ENCODE results near the gene MXI1.

Gene MXI1

DNA sequence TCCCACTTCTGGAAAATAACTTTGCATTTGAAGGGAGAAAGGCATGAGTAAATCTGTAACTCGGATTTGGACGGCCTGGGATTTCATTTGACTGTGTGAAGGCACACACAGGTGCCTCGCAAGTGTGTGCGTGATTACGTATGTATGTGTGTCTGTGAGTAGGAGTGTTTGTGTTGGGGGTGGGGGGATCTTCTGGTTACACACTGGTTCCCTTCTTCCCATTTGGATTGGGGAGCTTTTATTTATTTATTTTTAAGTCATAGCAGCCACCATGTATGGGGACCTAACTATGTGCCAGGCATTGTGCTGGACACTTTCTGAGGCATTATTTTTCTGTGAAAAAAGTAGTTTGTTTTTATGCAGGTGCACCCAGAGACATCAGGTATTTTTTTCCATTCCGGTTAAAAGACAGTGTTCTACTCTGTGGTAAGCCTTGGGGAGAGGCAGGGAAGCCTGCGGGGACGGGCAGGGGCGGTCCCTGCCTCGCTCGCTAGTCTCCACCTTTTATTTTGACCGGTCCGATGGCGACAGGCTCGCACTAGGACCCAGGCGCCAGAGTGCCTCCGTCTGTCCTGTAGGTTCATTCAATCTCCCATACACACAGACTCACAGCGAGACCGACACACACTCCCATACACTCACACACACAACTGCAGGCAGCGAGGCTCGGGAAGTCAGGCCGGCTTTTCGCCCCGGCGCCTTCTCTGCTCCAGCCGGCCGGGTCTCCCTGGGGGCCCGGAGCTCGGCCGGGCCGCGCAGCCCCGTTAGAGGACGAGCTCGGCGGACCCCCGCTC lies at the start of gene MXI1:
Gene MXI1, plus strand, starts transcription at position 595 of the 794 bp plus-strand sequence. CDS start 204 bp downstream, outside the sequence.
- in situ Hi-C loops (cut with HindIII; ENCODE audit: low sequenced_read_pairs): no loop called here

DNA sequence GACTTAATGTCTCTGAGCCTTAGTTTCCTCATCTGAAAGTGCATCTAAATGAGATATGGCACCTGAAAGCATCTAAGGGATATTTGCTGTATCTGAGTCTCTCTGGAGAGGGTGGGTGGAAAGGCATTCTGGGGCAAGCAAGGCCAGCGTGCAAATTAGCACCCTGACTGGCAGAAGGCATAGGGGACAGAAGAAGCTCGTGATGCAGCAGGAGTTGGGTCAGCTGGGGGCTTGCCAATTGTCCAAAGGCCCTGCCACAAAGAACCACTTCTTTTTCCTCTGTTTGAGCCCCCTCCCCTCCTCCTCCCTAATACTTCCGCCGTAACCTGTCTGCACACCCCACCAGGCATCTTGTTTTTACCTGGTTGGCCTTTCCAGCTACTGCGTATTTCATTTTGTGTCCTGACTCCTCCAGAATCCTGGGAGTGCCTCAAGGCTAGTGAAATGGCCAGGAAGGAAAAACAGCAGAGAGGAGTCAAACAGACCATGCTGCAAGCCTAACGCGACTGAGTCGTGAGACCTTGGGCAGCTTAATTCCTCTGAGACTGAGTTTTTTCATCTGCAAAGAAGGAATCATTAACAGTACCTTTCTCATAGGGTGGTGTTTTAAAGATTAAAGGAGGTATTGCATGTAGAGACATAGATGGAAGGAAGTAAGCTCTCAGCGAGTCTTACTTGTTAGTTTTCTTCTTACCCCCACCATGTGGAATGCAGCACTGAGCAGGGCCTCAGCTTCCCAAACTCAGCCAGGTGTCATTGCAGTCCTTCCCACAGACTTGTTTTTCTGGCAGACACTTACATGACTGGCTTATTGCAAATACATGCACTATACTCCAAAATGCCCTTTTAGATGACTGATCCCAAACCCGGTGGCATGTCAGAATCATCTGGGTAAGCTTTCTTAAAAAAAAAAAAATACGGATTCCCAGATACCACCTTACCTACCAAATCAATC lies 49.1 kb upstream of the MXI1 start:
- in situ Hi-C loops (cut with HindIII; ENCODE audit: low sequenced_read_pairs): no loop called here

DNA sequence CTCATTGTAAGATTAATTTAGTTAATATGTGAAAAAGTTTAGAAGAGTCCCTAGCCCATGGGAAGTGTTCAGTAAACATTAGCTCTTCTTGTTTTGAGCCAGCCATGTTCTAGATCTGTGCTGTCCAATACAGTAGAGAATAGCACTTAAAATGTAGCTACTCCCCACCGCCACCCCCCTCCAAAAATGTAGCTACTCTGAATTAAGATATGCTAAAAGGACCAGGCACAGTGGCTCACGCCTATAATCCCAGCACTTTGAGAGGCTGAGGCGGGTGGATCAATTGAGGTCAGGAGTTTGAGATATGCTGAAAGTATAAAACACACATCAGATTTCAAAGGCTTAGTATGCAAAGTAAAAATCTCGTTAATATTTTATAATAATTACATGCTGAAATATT lies 47.3 kb upstream of the MXI1 start:
- in situ Hi-C loops (cut with HindIII; ENCODE audit: low sequenced_read_pairs): no loop called here

GRCh38 chr10:110160522-110160921 lies 46.9 kb upstream of the MXI1 start:
- in situ Hi-C loops (cut with HindIII; ENCODE audit: low sequenced_read_pairs): no loop called here

GRCh38 chr10:110162741-110163145 lies 44.7 kb upstream of the MXI1 start:
- in situ Hi-C loops (cut with HindIII; ENCODE audit: low sequenced_read_pairs): no loop called here

DNA sequence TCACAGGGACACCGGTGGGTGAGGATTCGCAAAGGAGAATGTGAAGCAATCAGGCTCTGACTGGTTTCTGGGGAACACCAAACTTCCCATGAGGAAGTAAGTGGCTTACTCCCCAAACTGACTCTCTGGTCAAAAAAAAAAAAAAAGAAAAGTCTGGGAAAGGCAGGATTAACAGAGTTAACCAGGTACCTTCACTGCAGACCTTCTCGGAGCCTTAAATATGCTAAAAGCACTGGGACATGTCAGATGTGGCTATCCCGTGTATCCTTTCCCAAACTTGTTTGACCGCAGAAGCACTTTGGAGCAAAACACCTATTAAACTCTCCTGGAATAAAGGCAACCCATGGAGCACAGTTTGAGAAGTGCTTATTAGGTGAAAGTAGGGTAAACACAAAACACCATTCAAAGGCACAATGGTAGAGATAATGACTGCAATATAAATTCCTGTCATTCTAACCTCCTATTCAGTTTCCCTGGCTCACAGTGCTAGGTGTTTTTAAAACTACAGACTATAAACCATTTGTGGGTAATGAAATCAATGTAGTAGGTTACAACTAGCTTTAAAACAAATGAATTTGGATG lies 44.1 kb upstream of the MXI1 start:
- in situ Hi-C loops (cut with HindIII; ENCODE audit: low sequenced_read_pairs): no loop called here

GRCh38 chr10:110163841-110164240 lies 43.6 kb upstream of the MXI1 start:
- in situ Hi-C loops (cut with HindIII; ENCODE audit: low sequenced_read_pairs): no loop called here

DNA sequence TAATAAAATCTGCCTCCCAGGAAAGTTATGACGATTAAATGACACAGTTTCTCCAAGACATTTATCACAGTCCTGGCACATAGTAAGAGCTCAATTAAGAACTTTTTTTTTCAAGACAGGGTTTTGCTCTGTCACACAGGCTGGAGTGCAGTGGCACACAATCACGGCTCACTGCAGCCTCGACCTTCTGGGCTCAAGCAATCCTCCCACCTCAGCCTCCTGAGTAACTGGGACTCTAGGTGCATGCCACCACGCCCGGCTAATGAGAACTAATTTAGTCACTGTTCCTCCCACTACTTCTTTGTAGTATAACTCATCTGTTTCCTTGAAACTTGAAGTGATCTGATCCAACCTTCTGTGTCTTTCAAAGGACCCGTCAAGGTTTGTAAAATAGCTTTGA lies 42.2 kb upstream of the MXI1 start:
- in situ Hi-C loops (cut with HindIII; ENCODE audit: low sequenced_read_pairs): no loop called here

DNA sequence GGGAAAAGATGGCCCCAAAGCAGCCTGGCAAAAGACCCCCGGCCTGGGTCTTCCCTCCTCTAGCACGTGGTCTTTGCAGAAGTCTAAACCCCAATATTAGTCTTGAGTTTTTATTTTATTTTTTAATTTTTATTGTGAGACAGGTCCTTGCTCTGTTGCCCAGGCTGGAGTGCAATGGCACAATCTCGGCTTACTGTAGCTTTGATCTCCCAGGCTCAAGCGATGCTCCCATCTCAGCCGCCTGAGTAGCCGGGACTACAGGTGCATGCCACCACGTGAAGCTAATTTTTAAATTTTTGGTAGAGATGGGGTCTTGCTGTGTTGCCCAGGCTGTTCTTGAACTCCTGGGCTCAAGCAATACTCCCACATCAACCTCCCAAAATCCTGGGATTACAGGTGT lies 40.3 kb upstream of the MXI1 start:
- in situ Hi-C loops (cut with HindIII; ENCODE audit: low sequenced_read_pairs): no loop called here

- in situ Hi-C loops (cut with HindIII; ENCODE audit: low sequenced_read_pairs): no loop called here
Measured at GRCh38 chr10:110168601-110169481, 38.6 kb upstream of the MXI1 start.

DNA sequence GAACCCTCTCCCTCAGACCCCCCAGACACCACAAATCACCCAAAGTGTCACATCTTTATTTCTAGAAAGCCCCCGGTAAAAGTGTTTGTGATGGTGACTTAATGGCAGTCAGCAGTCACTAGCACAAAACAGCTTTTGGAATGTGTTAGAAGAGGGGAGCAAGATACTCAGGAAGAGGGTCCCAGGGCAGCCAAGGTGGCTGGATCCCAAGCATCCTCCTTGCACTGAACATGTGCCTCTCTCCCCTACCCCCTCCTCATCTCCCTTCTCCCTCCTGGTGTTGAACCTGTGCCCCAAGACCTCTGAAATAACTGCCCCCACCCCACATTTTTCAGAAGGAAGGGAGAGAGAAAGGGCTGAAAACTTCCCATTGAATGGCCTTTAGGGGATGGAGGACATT lies 37.8 kb upstream of the MXI1 start:
- in situ Hi-C loops (cut with HindIII; ENCODE audit: low sequenced_read_pairs): no loop called here

GRCh38 chr10:110170142-110170971 lies 37.0 kb upstream of the MXI1 start:
- in situ Hi-C loops (cut with HindIII; ENCODE audit: low sequenced_read_pairs): no loop called here

- in situ Hi-C loops (cut with HindIII; ENCODE audit: low sequenced_read_pairs): no loop called here
Measured at GRCh38 chr10:110171032-110171431, 36.4 kb upstream of the MXI1 start.

GRCh38 chr10:110172155-110172554 lies 35.2 kb upstream of the MXI1 start:
- in situ Hi-C loops (cut with HindIII; ENCODE audit: low sequenced_read_pairs): no loop called here

DNA sequence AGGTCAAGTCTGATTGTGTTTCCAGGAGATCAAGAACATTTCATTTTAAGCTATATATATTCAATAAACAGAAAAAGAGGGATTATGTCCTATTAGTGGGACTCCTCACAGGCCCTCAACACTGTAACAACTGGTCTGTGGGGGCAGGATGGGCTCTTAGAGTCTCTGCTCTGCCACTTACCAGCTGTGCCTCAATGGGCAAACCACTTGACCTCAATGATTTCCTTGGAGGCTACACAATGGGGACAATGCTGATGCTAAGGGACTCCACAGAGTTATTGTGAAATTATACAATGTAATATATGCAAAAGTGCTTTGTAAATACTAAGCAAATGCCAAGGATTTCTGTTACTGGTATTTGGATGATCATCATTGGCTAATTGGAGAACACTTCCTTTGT lies 33.2 kb upstream of the MXI1 start:
- in situ Hi-C loops (cut with HindIII; ENCODE audit: low sequenced_read_pairs): no loop called here

GRCh38 chr10:110174816-110175215 lies 32.6 kb upstream of the MXI1 start:
- in situ Hi-C loops (cut with HindIII; ENCODE audit: low sequenced_read_pairs): no loop called here

DNA sequence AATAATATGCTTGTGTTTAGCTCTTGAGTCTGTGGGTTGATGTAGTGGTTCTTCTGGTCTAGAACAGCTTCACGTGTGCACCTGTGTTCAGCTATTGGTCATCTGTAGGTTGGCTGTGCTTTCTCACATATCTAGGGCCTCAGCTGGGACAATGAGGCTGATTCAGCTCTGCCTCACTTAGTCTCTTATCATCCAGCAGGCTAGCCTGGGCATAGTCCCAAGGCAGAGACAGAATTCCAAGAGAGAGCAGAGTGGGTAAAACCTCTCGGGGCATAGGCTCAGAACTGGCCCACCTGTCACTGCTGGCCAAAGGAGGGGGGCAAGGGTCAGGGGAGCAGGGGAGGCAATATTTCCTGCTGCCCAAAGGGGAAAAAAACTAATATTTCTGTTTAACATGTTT lies 32.0 kb upstream of the MXI1 start:
- in situ Hi-C loops (cut with HindIII; ENCODE audit: low sequenced_read_pairs): no loop called here

DNA sequence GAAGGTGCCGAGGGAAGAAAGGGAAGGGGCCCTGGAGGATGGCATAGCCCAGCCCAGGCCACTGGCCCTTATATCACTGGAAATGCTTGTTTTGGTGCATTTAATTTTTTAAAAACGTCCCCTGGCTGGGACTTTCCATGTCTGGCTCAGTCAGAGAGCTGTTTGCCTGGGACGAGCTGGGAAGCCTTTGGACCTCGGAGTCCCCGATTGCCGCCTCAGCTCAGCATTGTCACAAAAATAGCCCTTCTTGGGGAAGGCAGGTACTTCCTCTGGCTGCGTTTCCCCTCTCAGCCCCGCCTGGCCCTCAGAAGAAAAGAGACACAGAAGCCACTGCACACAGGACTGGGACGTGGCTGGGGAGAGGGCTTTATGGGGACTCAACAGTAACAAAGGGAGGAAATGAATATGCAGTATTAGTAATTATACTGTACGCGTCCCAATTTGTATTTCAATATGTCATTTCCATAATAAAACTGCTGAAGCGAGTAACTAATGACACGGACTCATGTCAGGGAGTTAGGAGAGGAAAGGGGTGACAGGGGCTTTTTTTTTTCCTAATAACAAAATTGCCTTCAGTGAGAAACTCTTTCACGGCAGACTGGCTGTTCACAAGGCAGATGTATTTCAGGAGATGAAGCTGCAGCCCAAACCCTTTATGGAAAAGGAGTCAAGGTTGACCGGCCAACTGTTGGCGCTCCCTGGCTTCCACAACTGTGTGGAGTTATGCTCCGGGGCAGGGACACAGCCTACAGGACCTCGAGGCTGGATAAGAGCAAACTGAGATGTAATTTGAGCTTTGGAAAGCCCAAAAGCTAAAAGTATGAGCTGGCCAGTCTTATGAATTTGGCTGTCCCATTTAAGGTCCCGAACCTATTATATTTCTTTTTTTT lies 31.0 kb upstream of the MXI1 start:
- in situ Hi-C loops (cut with HindIII; ENCODE audit: low sequenced_read_pairs): no loop called here

DNA sequence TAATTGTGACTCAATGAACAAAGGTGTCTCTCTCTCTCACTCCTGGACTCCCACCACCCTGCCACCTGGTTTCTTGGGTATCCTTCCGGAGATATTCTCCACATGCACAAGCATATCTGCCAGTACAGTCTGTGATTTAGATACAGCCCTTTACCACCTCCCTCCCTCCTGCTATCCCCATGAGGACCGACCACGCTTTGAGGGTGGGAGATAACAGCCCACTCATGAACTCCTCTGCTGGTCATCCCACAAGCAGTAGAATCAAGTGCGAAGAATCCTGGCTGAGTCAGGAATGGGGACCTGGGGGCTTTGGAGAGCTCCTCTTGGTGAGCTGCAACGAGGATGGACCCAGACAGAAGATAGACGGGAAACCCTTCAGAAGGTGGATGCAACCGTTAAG lies 28.2 kb upstream of the MXI1 start:
- in situ Hi-C loops (cut with HindIII; ENCODE audit: low sequenced_read_pairs): no loop called here
